Gastroesophageal sphincter (tissue), 2 donors: ENCODE data around the gene NCOA5.

Experiments used
- EP300 ChIP-seq: sonication (generic); formaldehyde crosslinking; IDR thresholded peaks from one replicate; pipeline ENCODE4 v1.6.1; 2017; ENCODE audit warnings: antibody characterized with exemption, mild to moderate bottlenecking
- POLR2AphosphoS5 ChIP-seq: sonication (generic); formaldehyde crosslinking; IDR thresholded peaks from one replicate; pipeline ENCODE4 v1.6.1; 2017; ENCODE audit warnings: antibody characterized with exemption

DNA sequence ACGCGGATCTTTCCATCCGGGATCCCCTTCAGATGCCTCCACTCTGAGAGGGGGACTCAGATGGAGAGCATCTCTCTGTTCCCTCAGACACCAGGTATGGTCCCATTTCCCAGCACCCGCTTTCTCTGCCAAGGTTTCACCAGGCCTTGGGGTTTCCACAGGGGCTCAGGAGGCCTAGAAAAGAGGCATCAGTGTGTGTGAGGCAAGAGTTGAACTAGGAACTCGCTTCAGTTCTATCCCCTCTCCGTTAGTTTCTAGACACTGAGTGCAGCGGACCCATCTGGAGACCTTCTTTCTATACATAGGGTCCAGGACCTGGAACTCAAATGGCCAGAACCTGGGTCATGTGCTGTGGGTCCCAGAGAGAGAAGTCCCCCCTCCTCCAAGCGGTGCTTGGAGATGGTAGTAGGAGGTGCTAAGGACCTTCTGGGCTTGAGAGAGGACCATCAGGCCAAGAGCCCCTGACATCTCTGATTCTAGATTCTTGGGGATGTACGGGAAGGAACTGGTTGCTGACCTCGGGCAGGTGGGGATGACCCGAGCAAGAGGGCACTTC, 58.7 kb downstream of the NCOA5 start:
- no peak for TF ChIP-seq EP300
- no peak for TF ChIP-seq POLR2AphosphoS5
